KOPT-K1 (cell line): Measurements from ENCODE around the gene DGKQ.
"Not testable (repeated sequence)": the region's sequence is repeated elsewhere in the genome, so short reads cannot be mapped to it uniquely, and the experiment has no call there.

ENCODE experiments used
- H3K27ac ChIP-seq: fragments of 200-600 bp; sonication (generic); 2 replicates; pipeline ENCODE4 v1.5.1; 2016; ENCODE audit warnings: antibody characterized with exemption, mild to moderate bottlenecking, low read depth, low read length; ENCODE audit not compliant: poor library complexity, severe bottlenecking
- H3K36me3 ChIP-seq: fragments of 200-600 bp; sonication (generic); 2 replicates; pipeline ENCODE4 v1.5.1; 2017; ENCODE audit warnings: antibody characterized with exemption, mild to moderate bottlenecking, low read length, moderate library complexity; ENCODE audit not compliant: insufficient read depth
- H3K9me3 ChIP-seq: fragments of 200-600 bp; sonication (generic); 2 replicates; pipeline ENCODE4 v1.5.1; 2017; ENCODE audit warnings: antibody characterized with exemption, low read length, mild to moderate bottlenecking; ENCODE audit not compliant: insufficient read depth, poor library complexity, severe bottlenecking

Gene DGKQ

GRCh38 chr4:978957-979701, 5.8 kb upstream of the DGKQ start:
- no peak overlapping the region for H3K27ac ChIP-seq
- H3K36me3 ChIP-seq: no peaks in the 10 kb centered on the region
- peaks cover 4% of the 10 kb centered on the region for H3K9me3 ChIP-seq

- not testable (repeated sequence) for H3K36me3 ChIP-seq, H3K27ac ChIP-seq, H3K9me3 ChIP-seq
Measured at GRCh38 chr4:976016-976415, 2.6 kb upstream of the DGKQ start.

GRCh38 chr4:974668-975067, 1.3 kb upstream of the DGKQ start:
- Histone ChIP-seq H3K9me3 (peaks cover 4% of the 10 kb centered on the region), H3K27ac (no peak overlapping the region), H3K36me3 (no peaks in the 10 kb centered on the region; the same call in 1 of the 2 replicates)

DNA sequence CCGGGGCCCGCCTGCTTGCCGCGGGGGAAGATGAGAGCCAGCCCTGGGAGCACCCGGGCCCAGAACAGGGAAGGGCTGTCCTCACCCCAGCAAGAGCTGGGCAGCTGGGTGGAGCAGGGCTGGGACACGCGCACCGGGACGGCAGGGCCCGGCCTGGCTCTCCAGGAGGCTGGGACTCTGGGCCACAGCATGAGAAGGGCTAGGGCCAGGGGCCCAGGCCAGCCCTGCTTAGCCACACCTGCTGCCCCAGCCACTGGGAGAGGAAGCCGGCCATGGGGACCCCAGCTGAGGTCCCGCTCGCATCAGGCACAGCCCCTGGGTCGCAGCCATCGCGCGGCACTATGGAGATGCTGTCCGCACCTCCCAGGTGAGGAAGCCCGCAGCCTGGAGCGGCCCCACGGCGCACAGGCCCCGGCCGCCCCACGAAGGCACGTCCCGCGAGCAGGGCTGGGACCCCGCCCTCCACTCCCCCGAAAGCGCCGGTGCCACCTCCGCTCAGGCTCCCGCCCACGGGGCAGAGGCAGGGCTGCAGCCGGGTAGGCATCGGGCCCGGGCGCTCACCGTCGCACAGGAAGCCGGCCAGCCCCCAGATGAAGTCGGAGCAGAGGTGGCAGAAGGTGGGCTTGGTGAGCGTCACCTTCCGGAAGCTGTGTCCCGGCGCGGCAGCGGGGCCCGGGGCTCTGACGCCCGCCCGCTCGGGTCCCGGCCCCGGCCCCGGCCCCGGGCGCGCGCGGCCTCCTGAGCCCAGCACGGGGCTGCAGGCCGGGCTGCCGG, 531 bp downstream of the DGKQ start:
- peaks cover 4% of the 10 kb centered on the region for H3K9me3 ChIP-seq
- no peaks in the 10 kb centered on the region; the same call in 1 of the 2 replicates for H3K36me3 ChIP-seq
- peak overlapping the region; percentile 48 for H3K27ac ChIP-seq

GRCh38 chr4:971666-972500, 1.5 kb downstream of the DGKQ start:
- no peak overlapping the region for H3K27ac ChIP-seq
- peaks cover 2% of the 10 kb centered on the region; the same call in 1 of the 2 replicates for H3K36me3 ChIP-seq
- H3K9me3 ChIP-seq: peaks cover 4% of the 10 kb centered on the region

- peaks cover 4% of the 10 kb centered on the region for H3K9me3 ChIP-seq
- no peak overlapping the region for H3K27ac ChIP-seq
- peaks cover 11% of the 10 kb centered on the region; the same call in 1 of the 2 replicates for H3K36me3 ChIP-seq
Measured at GRCh38 chr4:970854-971520, 2.4 kb downstream of the DGKQ start.

DNA sequence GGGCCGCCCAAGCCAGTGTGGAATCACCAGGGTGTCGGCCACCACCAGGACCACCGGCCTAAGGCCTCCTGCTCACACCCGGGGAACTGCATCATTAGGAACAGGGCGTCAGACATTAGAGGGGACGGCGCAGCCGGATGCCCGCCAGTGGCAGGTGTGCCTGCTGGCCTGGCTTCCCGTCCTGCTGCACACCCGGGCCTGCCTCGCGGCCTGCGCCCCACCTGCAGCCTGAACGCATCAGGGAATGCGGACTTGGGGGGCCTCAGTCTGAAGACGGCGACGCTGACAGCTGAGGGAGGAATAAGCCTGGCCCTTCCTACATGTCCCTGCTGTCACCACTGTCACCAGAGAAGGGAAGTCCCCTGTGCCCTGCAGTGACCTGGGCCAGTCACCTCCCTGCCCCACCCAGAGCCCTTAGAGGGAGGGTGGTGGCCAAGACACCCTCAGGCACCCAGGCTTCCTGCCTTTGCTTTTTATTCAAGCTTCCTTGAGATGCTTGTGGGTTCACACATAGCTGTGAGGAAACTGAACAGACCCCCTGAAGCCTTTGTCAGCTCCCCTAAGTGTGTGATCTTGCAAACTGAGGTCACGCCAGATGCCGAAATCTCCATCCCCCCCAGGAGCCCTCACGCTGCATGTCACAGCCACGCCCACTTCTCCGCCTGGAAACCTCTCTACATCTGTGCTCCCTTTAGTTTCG, 3.2 kb downstream of the DGKQ start:
- Histone ChIP-seq H3K9me3 (peaks cover 4% of the 10 kb centered on the region), H3K27ac (no peak overlapping the region), H3K36me3 (peaks cover 19% of the 10 kb centered on the region)

DNA sequence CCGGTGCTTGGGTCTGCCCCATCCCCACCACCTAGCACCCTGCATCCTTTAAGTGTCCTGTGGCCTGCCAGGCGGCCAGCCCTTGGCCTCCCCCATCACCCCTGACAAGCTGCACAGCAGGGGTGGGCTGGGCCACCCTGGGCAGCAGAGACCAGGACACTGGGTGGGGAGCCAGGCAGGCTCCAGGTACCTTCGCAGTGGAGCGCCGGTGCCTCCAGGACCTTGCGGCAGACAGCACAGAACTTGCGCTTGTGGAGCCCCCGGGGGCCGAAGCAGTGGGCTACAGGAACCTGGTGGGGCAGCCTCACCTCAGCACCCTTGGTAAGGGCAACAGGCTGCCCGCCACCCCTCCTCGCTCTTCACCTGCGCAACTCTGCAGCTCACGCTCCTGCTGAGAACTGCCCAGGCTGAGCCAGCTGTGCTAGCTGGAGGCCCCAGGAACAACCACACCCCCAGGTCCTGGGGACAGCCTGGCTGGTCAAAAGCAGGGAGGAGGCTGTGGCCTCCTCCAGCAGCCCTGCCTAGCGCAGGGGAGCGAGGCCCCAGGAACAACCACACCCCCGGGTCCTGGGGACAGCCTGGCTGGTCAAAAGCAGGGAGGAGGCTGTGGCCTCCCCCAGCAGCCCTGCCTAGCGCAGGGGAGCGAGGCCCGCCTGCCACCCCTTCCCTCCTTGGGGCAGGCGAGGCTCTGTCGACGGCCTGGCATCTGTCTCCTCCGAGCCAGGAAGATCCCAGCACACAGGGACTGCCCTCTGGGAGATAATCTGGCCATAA, 4.6 kb downstream of the DGKQ start:
- Histone ChIP-seq H3K27ac (no peak overlapping the region), H3K36me3 (peaks cover 33% of the 10 kb centered on the region), H3K9me3 (no peaks in the 10 kb centered on the region)

- H3K27ac ChIP-seq: no peak overlapping the region
Measured at GRCh38 chr4:968221-968620, 5.1 kb downstream of the DGKQ start.

DNA sequence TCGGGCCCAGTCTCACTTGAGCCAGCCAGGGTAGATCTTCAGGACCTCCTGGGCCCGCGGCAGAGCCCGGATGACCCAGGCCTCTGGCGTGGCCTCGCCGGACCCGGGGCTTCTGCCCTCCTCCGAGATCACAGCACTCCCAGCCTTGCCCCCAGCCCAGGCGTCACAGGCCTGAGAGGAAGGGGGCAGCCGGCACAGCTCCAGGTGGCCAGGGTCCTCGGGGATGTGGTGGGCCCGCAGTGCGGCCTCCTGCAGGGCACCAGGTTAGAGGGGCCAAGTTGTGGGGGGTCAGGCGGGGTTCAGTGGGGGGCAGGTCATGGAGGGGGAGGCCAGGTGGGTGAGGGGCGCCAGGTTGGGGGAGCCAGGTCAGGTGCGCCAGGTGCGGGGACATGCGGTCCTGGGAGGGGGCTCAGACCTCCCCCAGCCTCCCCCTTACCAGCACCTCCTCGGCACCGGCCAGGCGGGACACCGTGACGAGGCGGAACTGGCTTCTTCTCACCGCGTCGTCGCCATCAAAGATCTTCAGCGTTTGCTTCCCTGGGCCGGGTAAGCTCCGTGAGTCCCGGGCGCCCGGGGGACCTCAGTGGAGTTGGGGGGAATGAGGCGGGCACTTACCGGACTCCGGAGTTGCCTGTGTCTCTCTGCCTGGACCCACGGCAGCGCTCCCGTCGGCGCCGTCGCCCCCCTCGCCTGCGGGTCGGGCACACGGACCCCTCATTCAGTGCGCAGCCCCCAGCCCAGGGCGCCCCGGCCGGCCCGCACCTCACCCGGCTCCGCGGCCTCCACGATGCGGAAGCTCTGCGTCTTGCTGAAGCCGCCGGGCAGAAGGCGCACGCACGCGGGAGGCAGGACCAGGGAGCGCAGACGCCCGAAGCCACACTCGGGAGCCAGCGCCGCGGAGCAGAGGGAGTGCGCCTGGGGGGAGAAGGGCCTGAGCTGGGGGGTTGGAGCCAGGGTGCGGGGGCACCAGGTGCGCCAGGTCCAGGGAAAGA, 6.0 kb downstream of the DGKQ start:
- Histone ChIP-seq H3K9me3 (no peaks in the 10 kb centered on the region), H3K36me3 (peaks cover 46% of the 10 kb centered on the region), H3K27ac (no peak overlapping the region)

More at GRCh38 chr4:968221-968620, 5.1 kb downstream of the DGKQ start:
- Histone ChIP-seq H3K36me3 (peaks cover 37% of the 10 kb centered on the region), H3K9me3 (no peaks in the 10 kb centered on the region)

DNA sequence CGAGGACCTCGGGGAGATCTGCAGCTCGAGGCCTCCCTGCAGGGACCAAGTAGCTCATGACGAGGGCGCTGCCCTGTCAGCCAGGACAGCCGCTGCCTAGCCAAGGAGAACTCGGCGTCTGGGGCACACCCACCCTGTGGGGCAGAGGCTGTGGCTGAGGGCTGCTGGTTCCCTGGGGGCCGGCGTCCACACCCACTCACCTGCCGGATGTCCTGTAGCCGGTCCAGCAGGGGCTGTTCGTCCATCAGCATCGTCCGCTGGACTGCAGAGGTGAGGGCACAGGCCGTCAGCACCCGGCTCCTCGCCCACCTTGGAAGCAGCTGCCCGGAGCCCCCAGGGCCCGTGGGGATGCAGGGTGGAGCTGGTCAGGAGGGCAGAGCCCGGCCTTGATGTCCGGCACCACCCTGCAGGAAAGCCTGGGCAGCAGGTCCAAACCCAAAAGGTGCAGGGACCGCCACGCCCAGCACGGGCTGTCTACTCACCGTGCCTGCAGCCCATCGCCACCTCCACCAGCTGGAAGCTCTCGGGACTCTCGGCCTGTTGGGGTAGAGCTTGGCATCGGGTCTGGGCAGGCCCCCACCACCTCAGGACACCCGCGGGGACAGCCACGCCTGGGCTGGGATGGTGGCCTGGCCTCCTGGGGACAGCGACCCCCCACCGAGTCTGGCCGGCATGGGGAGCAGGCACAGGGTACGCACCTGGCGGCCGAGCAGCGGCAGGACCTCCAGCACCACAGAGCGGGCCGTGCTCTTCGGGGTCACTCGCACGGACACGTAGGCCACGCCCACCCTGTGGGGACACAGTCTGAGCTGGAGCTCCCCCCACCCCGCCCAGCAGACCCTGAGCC, 6.9 kb downstream of the DGKQ start:
- Histone ChIP-seq H3K9me3 (no peaks in the 10 kb centered on the region), H3K36me3 (peaks cover 53% of the 10 kb centered on the region), H3K27ac (no peak overlapping the region)

- no peak overlapping the region for H3K27ac ChIP-seq
- H3K36me3 ChIP-seq: peaks cover 61% of the 10 kb centered on the region
- no peaks in the 10 kb centered on the region for H3K9me3 ChIP-seq
Measured at GRCh38 chr4:965766-966134, 7.6 kb downstream of the DGKQ start.
